Activated T-cell treated with anti-CD3 and anti-CD28 coated beads, Interleukin-2, amount 50 U/mL, for 72 hours (primary cell): ENCODE results near the gene BMPR1B. TPM values are rescaled to one million over a fixed set of nuclear protein-coding genes. Genes with fewer than 3 reads are reported as not detected.

Source experiments
- ATAC-seq, 2 donors: fragments of 150-1000 bp; cut with Tn5 transposase; replicated peaks in 1 of 2; 2 replicates each; pipeline ENCODE4 v1.10.0; 2021; ENCODE audit warnings: moderate library complexity in 2 of 2, mild to moderate bottlenecking in 1 of 2
- DNase-seq, 2 donors: peaks; one replicate each; pipeline ENCODE4 v3.0.0; 2021 to 2022; ENCODE audit warnings: mixed read lengths in 1 of 2
- H3K27ac Mint-ChIP-seq: one replicate; pipeline ENCODE4 v1.8.0; 2022; ENCODE audit warnings: mild to moderate bottlenecking, moderate library complexity, mixed read lengths
- H3K27me3 Mint-ChIP-seq: one replicate; pipeline ENCODE4 v1.8.0; 2022; ENCODE audit warnings: low read depth, mixed read lengths
- H3K36me3 Mint-ChIP-seq, 2 donors: one replicate each; pipeline ENCODE4 v1.8.0; 2022; ENCODE audit warnings: mixed read lengths in 2 of 2, mild to moderate bottlenecking in 1 of 2; ENCODE audit not compliant: insufficient read depth in 2 of 2
- H3K4me1 Mint-ChIP-seq: one replicate; pipeline ENCODE4 v1.8.0; 2022; ENCODE audit warnings: low read depth, mixed read lengths
- H3K4me3 Mint-ChIP-seq, 2 donors: one replicate each; pipeline ENCODE4 v1.8.0; 2022; ENCODE audit warnings: mild to moderate bottlenecking in 2 of 2, mixed read lengths in 2 of 2, moderate library complexity in 2 of 2
- H3K9me3 Mint-ChIP-seq, 2 donors: one replicate each; pipeline ENCODE4 v1.8.0; 2022; ENCODE audit warnings: mixed read lengths in 2 of 2
- total RNA-seq, 2 donors: library from RNA; stranded (reverse); gene quantifications; one replicate each; pipeline ENCODE4 v1.2.3, GENCODE V29; 2022

The BMPR1B gene
- not detected for total RNA-seq

DNA sequence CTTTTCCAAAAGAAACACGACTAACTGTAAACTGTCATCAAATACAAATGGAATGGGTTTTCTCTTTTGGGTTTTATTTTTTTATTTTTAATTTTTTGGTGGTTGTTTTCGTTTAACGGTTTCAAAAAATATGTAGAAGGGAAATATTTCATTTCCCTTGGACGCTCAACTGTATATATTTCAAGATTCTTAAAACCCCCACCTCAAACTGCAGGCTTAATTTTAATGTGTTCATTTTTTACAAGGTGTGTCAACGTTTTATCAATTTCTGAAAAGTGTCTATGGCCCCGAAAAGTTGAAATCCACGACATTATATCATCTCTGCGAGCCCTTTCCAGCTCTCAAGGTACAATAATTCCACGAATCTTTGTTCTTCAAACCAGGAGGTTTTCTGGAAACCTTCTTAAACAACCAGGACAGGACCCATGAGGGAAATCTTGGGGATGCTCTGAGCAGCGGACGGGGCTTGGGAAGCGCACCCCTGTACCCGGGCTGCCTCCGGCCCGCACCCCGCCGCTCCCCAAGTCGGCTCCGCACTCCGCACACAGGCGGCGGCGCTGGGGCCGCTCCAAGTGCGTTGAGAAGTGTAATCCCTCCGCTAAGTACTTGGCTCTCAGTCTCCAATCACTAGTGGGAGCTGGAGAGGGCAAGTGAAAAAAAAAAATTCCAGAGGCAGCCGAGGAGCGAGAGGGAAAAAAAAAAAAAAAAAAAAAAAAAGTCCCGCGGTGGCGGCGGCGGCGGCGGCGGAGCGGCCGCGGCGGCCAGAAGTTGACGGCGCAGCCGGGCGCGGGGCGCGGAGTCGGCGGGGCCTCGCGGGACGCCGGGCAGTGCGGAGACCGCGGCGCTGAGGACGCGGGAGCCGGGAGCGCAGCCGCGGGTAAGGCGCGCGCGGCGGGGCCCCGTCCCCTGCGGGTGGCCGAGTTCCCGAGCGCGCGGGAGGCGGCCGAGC, at the start of gene BMPR1B:
TSS of gene BMPR1B (plus strand) at position 764 of the 949 bp plus-strand sequence. CDS start 346,470 bp downstream, outside the sequence.
- no peaks in the 10 kb centered on the region for H3K9me3 Mint-ChIP-seq
- peaks cover 4 to 5% of the 10 kb centered on the region in 2 donors for H3K36me3 Mint-ChIP-seq
- ATAC-seq = peak; percentile 45 to 64
- H3K27ac Mint-ChIP-seq = no peak within 1 kb of the TSS
- peak within 1 kb of the TSS; percentile 69 to 74 for H3K4me3 Mint-ChIP-seq
- DNase-seq = peak in 1 of 2 donors; percentile 0
- H3K27me3 Mint-ChIP-seq = peaks cover 86% of the 10 kb centered on the region
- H3K4me1 Mint-ChIP-seq = peaks cover 7% of the 10 kb centered on the region

DNA sequence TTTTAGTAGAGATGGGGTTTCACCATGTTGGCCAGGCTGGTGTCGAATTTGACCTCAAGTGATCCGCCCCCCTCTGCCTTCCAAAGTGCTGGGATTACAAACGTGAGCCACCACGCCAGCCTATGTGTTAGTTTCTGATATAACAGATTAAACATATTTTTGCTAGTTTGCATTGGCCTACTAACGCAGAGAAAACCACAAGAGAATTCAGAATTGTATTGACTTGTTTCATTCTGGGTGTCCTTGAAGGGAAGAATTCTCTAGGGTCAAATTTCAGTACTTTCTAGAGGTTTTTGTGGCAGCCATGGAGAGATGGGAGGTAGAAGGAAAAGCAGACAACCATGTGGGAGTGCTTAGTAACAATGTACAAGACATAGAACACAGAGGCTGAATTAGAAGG, 46.1 kb upstream of the BMPR1B start:
- peaks cover 0 to under 1% of the 10 kb centered on the region in 2 donors for H3K9me3 Mint-ChIP-seq
- H3K36me3 Mint-ChIP-seq = no peaks in the 10 kb centered on the region
- H3K27me3 Mint-ChIP-seq = no peaks in the 10 kb centered on the region
- no peak overlapping the region for H3K27ac Mint-ChIP-seq
- no peaks in the 10 kb centered on the region for H3K4me1 Mint-ChIP-seq
- DNase-seq (no peak), ATAC-seq (no peak)
- H3K4me3 Mint-ChIP-seq = no peak overlapping the region

DNA sequence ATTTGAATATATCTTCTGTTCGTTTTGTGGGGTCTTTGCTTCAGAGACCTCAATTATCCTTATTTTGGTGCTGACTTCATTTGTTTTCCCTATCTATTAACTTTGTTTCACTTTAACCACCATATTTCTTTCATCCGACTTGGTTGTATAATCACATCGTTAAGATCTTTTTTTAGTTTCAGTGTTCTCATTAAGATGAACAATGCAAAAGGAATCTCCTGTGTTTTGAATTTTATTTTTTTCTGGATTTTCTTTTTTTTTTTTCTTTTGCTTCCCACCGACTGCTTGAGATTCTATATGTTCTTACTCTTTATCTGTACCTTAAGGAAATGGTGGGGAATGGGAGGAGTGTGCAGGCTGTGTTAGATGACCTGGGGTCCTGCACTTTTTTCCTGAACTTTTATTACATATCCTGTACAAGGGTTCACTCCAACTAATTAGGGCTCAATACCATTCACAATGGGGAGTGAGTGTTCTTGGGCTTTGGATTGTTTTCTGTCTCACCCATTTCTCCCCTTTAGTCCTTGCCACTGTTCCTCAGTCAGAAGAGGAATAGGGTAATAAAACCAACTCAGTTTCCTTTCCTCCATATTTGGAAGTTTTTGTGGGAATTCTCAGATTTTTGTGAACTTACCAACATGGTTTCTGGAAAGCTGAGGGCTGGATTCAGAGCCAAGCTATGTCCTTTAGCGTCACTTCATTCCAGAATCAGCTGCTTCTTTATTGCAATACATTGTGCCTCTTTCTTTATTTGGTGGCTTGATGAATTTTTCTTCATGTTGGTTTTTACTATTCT, 43.2 kb upstream of the BMPR1B start:
- ATAC-seq (no peak), DNase-seq (no peak)
- Mint-ChIP-seq H3K4me3 (no peak overlapping the region), H3K4me1 (no peaks in the 10 kb centered on the region), H3K27me3 (peaks cover 5% of the 10 kb centered on the region), H3K36me3 (no peaks in the 10 kb centered on the region), H3K9me3 (no peaks in the 10 kb centered on the region), H3K27ac (no peak overlapping the region)

DNA sequence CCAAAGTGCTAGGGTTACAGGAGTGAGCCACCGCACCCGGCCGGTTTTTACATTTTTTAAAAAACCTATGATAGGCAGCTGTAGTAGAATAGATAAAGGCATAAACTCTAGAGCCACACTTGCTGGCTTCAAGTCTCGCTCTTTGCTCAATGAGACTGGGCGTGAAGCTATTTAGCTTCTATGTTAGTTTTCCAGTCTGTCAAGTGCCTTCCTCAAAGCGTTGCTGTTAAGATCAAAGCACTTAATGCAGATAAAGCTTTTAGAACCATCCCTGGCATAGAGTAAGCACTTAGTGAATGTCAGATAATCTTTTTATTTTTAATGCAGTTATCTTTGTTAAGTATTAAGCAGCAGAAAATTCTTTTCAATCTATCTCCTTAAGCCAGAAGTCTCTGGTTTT, 42.0 kb upstream of the BMPR1B start:
- no peaks in the 10 kb centered on the region for H3K9me3 Mint-ChIP-seq
- no peaks in the 10 kb centered on the region for H3K4me1 Mint-ChIP-seq
- H3K27me3 Mint-ChIP-seq = peaks cover 5% of the 10 kb centered on the region
- no peaks in the 10 kb centered on the region for H3K36me3 Mint-ChIP-seq
- ATAC-seq = no peak
- H3K27ac Mint-ChIP-seq = no peak overlapping the region
- no peak overlapping the region for H3K4me3 Mint-ChIP-seq
- DNase-seq = no peak

DNA sequence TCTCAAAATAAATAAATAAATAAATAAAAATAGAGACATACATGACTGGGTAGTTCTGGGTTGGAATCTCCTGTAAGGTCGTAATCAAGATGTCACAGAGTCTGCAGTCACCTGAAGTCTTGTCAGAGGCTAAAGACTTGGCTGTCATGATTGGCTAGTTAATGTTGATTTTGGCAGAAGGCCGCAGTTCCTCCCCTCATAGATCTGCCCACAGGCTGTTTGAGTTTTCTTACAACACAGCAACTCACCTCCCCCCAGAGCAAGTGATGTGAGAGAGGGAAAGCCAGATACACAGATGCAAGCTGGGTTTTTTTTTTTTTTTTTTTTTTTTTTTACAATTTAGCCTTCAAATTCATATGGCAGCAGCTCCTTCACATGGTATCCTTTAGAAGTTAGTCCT, 36.4 kb upstream of the BMPR1B start:
- Mint-ChIP-seq H3K4me1 (no peaks in the 10 kb centered on the region), H3K27ac (no peak overlapping the region), H3K36me3 (no peaks in the 10 kb centered on the region), H3K4me3 (no peak overlapping the region), H3K9me3 (no peaks in the 10 kb centered on the region), H3K27me3 (peaks cover 5% of the 10 kb centered on the region)
- no peak for ATAC-seq
- DNase-seq = no peak

DNA sequence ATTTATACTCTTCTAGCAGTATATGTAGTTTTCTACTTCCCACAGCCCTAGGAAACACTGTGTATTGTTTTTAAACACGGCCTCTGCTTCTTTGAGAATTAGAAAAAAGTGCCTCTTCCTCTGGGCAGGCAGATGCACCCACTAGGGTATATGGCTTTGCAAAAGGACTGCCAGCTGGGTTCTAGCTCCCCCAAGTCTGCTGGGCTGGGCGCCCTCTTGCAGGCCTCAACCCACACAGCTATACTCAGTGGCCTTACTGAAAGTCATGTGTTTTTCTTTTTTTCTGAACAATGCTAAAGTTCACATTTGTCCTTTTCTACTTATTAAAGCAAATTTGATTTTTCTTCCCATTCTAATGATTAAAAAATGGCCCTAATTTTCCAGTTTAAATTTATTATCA, 35.5 kb upstream of the BMPR1B start:
- Mint-ChIP-seq H3K36me3 (no peaks in the 10 kb centered on the region), H3K4me3 (no peak overlapping the region), H3K27ac (no peak overlapping the region), H3K4me1 (no peaks in the 10 kb centered on the region), H3K27me3 (peaks cover 5% of the 10 kb centered on the region), H3K9me3 (no peaks in the 10 kb centered on the region)
- DNase-seq (no peak), ATAC-seq (no peak)

DNA sequence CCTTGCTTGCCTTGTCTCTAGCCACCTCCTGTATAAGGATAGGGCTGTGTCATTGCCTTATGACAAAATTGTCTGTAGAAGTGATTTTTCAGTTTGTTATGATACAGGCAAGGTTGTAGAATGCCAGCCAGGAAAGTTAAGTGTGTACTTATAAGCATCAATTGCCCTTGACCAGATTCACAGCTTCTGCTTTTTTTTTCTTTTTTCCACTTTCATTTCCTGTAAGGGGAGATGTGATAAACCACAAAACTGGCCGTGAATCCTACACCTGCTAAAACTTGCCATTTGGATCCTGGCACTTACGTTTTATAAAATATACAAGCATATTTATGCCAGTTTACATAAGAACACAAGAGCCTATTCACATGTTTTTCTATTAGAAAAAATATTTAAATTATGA, 35.0 kb upstream of the BMPR1B start:
- no peak for ATAC-seq
- Mint-ChIP-seq H3K36me3 (no peaks in the 10 kb centered on the region), H3K9me3 (no peaks in the 10 kb centered on the region), H3K4me1 (no peaks in the 10 kb centered on the region), H3K4me3 (no peak overlapping the region), H3K27ac (no peak overlapping the region), H3K27me3 (peaks cover 5% of the 10 kb centered on the region)
- no peak for DNase-seq

DNA sequence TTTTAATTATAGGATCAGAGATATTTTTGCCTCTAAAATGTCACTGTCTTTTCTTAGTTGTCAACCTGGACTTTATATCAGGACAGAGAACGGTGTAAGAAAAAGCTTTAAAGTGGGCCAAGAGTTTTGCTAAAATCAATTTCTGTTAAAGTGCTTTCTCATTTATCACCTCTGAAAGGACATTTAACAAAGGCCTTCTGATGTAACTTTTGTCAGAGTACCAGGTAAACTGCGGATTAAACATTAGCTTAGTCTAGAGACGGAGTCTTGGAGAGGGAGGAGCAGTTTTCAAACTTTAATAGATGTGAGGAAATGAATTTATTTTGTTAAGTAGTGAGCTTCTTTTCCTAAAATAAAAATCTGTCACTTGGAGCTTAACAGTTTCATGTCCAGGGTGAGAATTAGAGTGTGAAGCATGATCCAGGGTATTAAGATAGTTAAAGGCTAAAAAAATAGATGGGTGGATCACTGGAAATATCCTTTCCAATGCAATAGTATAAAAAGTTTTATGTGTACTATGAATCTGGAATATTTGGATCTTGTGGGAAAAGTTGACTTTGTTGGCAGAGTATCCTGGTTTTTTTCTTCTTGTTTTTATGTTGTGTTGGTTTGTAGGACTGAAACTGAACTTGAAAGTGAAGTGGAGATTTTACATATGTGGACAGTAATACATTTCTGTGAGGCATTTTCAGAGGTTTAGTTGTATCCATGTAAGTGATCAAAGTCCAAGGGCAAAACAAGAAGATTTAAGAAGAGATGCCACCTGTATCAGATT, 33.6 kb upstream of the BMPR1B start:
- Mint-ChIP-seq H3K9me3 (no peaks in the 10 kb centered on the region), H3K27ac (no peak overlapping the region), H3K4me3 (no peak overlapping the region), H3K27me3 (peaks cover 6% of the 10 kb centered on the region), H3K4me1 (no peaks in the 10 kb centered on the region), H3K36me3 (no peaks in the 10 kb centered on the region)
- DNase-seq (no peak), ATAC-seq (no peak)

DNA sequence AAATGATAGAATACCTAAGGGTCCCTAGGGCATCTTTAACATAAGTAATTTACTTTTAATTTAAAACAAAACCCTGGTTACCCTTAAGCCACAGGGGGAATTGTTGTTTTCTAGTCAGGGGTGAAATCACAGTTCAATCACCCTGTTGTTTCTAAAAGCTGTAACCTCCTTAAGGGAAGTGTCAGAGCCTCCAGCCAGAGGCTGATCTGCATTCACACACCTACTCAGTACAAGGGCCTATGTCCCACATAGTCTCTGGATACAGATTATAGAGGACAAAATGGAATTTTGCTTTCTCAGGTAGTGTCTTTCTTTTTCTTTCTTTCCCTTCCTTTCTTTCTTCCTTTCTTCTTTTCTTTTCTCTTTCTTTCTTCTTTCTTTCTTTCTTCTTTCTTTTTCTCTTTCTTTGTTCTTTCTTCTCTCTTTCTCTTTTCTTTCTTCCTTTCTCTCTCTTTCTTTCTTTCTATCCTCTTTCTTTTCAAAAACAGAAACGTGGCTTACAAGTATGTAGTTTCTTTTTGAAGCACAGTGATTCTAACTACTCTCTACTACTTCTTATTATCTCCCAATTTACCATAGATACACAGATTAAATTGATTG, 31.1 kb upstream of the BMPR1B start:
- no peaks in the 10 kb centered on the region for H3K4me1 Mint-ChIP-seq
- H3K36me3 Mint-ChIP-seq = no peaks in the 10 kb centered on the region
- H3K9me3 Mint-ChIP-seq = no peaks in the 10 kb centered on the region
- H3K4me3 Mint-ChIP-seq = no peak overlapping the region
- H3K27me3 Mint-ChIP-seq = peaks cover 6% of the 10 kb centered on the region
- ATAC-seq = no peak
- peak overlapping the region; percentile 62 for H3K27ac Mint-ChIP-seq
- DNase-seq = no peak

DNA sequence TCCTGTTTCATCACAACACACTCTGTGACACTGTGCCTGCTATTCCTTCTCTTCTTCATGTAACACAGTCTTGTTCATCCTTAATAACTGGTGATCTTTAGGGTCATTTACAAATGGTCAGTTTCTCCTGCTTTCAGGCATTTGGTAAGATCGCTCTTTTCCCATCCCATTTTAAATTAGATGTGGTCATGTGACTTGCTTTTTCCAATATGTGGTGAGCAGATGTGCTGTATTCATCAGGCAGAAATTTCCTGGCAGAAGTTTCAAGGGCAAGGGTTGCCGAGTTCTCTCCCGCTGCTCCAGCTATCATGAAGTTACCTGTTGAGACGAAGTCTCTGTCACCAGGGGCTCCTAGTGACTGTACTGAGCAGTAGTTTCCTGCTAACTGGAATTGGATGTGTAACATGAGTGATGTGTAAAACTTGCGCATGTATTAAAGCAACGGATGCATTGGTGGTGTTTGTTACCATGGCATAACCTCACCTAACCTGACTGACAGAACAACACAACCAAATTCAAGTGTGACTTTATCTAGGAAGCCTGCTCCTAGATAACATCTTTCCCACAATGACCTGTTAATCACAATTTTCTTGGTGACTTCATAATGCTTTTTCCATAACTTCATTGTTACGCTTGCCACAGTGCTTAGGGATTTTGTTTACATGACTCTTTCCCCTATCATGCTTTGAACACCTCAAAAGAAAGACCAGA, 29.5 kb upstream of the BMPR1B start:
- H3K4me1 Mint-ChIP-seq = no peaks in the 10 kb centered on the region
- H3K27me3 Mint-ChIP-seq = peaks cover 6% of the 10 kb centered on the region
- H3K36me3 Mint-ChIP-seq = no peaks in the 10 kb centered on the region

DNA sequence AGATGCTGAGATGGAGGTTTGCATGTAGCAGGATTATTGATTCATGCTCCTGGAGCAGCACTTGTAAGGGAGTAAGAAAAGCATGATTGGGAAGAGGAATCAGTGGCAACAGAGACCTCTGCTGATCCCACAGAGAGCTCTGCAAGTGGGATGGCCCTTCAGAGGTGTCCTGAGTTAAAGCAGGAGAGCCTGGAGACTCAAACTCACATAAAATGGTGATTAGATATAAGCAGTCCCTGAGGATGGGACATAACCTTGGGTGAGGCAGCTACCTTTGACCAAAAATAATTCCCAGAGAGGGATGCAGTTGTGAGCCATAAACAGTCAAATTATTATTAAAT, 25.4 kb upstream of the BMPR1B start:
- no peak for ATAC-seq
- DNase-seq = no peak
- H3K27me3 Mint-ChIP-seq = peaks cover 6% of the 10 kb centered on the region
- no peaks in the 10 kb centered on the region for H3K9me3 Mint-ChIP-seq
- no peaks in the 10 kb centered on the region for H3K4me1 Mint-ChIP-seq
- no peaks in the 10 kb centered on the region for H3K36me3 Mint-ChIP-seq
- no peak overlapping the region for H3K27ac Mint-ChIP-seq
- H3K4me3 Mint-ChIP-seq = no peak overlapping the region

More for the DNA sequence above, 29.5 kb upstream of the BMPR1B start:
- no peak overlapping the region for H3K27ac Mint-ChIP-seq
- no peaks in the 10 kb centered on the region for H3K9me3 Mint-ChIP-seq
- no peak for DNase-seq
- no peak overlapping the region for H3K4me3 Mint-ChIP-seq
- no peak for ATAC-seq

DNA sequence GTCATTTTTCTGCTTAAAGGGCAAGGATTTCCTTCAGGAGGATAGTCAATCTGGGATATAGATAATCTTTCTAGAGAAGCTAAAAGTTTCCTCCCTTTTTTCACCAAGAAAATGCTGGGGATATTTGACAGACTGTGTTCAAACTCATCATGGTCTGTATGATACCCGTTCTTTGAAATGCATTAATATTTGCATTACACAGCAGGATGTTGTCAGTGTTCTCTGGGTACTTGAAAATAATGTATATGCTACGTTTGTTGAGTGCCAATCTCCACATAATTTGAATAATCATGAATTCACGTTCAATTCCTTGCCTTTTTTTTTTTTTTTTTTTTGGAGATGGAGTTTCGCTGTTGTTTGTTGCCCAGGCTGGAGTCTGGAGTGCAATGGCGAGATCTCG, 18.0 kb upstream of the BMPR1B start:
- H3K4me1 Mint-ChIP-seq = no peaks in the 10 kb centered on the region
- ATAC-seq (no peak), DNase-seq (no peak)
- H3K27ac Mint-ChIP-seq = no peak overlapping the region
- no peaks in the 10 kb centered on the region for H3K27me3 Mint-ChIP-seq
- H3K36me3 Mint-ChIP-seq = peaks cover 0 to 2% of the 10 kb centered on the region in 2 donors
- no peaks in the 10 kb centered on the region for H3K9me3 Mint-ChIP-seq
- no peak overlapping the region for H3K4me3 Mint-ChIP-seq
